Breast epithelium (tissue), 3 donors: Measurements from ENCODE around the gene USP34.

Source experiments
- CTCF ChIP-seq, 3 donors: fragments of 450-650 bp; IDR thresholded peaks; one replicate each; pipeline ENCODE4 v1.5.1; 2016 to 2017; ENCODE audit warnings: antibody characterized with exemption in 3 of 3, mild to moderate bottlenecking in 3 of 3, moderate library complexity in 3 of 3
- POLR2A ChIP-seq: fragments of 450-650 bp; IDR thresholded peaks from one replicate; pipeline ENCODE4 v1.6.1; 2016; ENCODE audit warnings: antibody characterized with exemption, mild to moderate bottlenecking, moderate library complexity

- TF ChIP-seq CTCF (IDR thresholded peaks at IDR 0.05) (no peak), POLR2A (no peak)
Observed at GRCh38 chr2:61326423-61326822, 144.5 kb downstream of the USP34 start.
